ENCODE measurements around the gene FRMD5. TPM values are rescaled to one million over a fixed set of nuclear protein-coding genes. Genes with fewer than 3 reads are reported as not detected.

FRMD5 gene
- total RNA-seq, 1 experiment from 2014 or later = 3.9 TPM

- no peak overlapping the region for H3K9ac ChIP-seq (ENCODE audit: extremely low read depth, insufficient read length, low read length)
- Mint-ChIP-seq H3K4me1 (peaks cover 71 to 73% of the 10 kb centered on the region in 2 experiments), H3K4me3 (no peak overlapping the region), H3K36me3 (ENCODE audit: insufficient read depth in 1 of 3, low read depth in 3 of 3) (no peaks in the 10 kb centered on the region), H3K9me3 (peaks cover 0 to 2% of the 10 kb centered on the region in 2 experiments; a peak in 1 of 5 replicates), H3K27me3 (ENCODE audit: low read depth) (peaks cover 49% of the 10 kb centered on the region), H3K27ac (peak overlapping the region in 1 of 3 experiments; percentile 72; a peak in 1 of 7 replicates)
- H4K8ac ChIP-seq (replicated peaks; ENCODE audit: insufficient read length, low read depth, low read length) = no peak overlapping the region
- no peak overlapping the region for H4K5ac ChIP-seq (ENCODE audit: insufficient read length, low read depth, low read length)
- no peak for DNase-seq
- H2BK20ac ChIP-seq (ENCODE audit: low read depth, low read length, poor library complexity, severe bottlenecking) = no peak overlapping the region
- no peaks in the 10 kb centered on the region for H3K23me2 ChIP-seq (ENCODE audit: insufficient read length, low read depth, low read length, poor library complexity, severe bottlenecking)
- H2AFZ ChIP-seq (ENCODE audit: low read length) = no peak overlapping the region
- H3K27me3 ChIP-seq (ENCODE audit: insufficient read depth, low read length) = no peaks in the 10 kb centered on the region
- H2BK120ac ChIP-seq (ENCODE audit: low read depth, low read length, poor library complexity, severe bottlenecking) = no peak overlapping the region
- no peak overlapping the region for H3K4me2 ChIP-seq (ENCODE audit: insufficient read depth, insufficient read length, low read length)
- H3K4me1 ChIP-seq (ENCODE audit: insufficient read depth, low read length) = peaks cover 35% of the 10 kb centered on the region
- no peak overlapping the region for H2BK5ac ChIP-seq (ENCODE audit: insufficient read length, low read length)
- H4K20me1 ChIP-seq (ENCODE audit: control insufficient read depth, insufficient read depth, insufficient read length) = no peaks in the 10 kb centered on the region
- H2BK12ac ChIP-seq (ENCODE audit: insufficient read length, low read depth, low read length) = no peak overlapping the region
- no peak overlapping the region for H3K4ac ChIP-seq (ENCODE audit: low read depth, low read length)
- H3K27ac ChIP-seq (ENCODE audit: insufficient read length, low read depth, low read length) = no peak overlapping the region
- no peaks in the 10 kb centered on the region for H3K79me1 ChIP-seq (ENCODE audit: insufficient read depth, low read depth, low read length, poor library complexity, severe bottlenecking)
- no peak overlapping the region for H3K23ac ChIP-seq (ENCODE audit: insufficient read length, low read depth, low read length)
- no peak overlapping the region for H4K91ac ChIP-seq (ENCODE audit: insufficient read length, low read depth, low read length)
- H3K18ac ChIP-seq (ENCODE audit: insufficient read length, low read depth, low read length) = no peak overlapping the region
- no peak for TF ChIP-seq CTCF (conservative IDR thresholded peaks at IDR 0.05)
- H3K56ac ChIP-seq (ENCODE audit: insufficient read length, low read depth, low read length) = no peak overlapping the region
- no peaks in the 10 kb centered on the region for H3K79me2 ChIP-seq (ENCODE audit: insufficient read depth, low read length)
- WGBS (ENCODE audit: extremely low coverage, insufficient read length, low lambda C conversion rate) = no CpG with 5 or more reads among the region's 5 CpGs
- H2BK15ac ChIP-seq (ENCODE audit: low read depth, low read length) = no peak overlapping the region
- no peak overlapping the region for H3T11ph ChIP-seq (ENCODE audit: low read length)
- H3K14ac ChIP-seq (ENCODE audit: insufficient read depth, low read length) = no peak overlapping the region
- H3K9me3 ChIP-seq (ENCODE audit: control insufficient read depth, low read depth, low read length) = no peaks in the 10 kb centered on the region
- no peak overlapping the region for H2AK5ac ChIP-seq (ENCODE audit: insufficient read length, low read length)
Observed at GRCh38 chr15:43930556-43930955, 264.5 kb downstream of the FRMD5 start.
